Measurements from ENCODE around the gene CGREF1. TPM values are rescaled to one million over a fixed set of nuclear protein-coding genes. Genes with fewer than 3 reads are reported as not detected.

CGREF1 gene, protein sequence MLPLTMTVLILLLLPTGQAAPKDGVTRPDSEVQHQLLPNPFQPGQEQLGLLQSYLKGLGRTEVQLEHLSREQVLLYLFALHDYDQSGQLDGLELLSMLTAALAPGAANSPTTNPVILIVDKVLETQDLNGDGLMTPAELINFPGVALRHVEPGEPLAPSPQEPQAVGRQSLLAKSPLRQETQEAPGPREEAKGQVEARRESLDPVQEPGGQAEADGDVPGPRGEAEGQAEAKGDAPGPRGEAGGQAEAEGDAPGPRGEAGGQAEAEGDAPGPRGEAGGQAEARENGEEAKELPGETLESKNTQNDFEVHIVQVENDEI
- 7.0 and 12.2 TPM in 2 replicates for total RNA-seq

DNA sequence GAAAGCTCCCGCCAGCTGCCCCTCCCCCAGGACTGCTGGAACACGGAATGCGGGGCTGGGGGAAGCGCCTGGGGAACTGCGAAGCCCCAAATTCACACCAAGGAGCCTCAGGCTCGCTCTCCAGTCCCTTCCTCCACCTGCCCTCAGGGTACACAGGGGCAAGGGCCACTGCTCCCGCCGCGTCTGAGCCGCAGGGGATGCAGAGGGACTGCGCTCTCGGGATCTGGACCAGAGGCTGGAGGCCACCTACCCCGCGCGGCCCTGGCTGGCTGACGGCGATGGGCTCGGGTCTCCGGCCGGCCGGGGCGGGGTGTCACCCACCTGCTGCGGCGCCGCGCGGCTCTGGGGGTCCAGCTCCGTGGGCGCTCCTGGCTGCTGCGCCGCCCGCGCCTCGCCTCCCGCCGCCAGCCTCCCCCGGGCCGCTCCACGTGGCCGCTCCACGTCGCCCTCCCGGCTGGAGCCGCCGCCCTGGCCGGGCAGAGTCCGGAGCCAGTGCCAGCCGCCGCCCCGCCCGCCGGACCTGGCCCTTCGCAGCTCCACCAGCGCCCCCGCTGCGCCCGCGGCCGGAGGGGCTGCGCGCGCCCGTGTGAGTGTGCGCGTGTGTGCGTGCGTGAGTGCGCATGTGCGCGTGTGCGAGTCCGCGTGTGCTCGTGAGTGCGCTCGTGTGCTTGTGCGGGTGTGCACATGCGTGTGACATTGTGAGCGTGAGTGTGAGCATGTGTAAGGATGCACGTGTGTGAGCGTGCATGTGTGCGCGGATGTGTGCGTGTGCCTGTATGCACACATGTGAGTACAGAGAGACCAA is at the start of gene CGREF1:
CGREF1 (minus strand) TSS at position 604 of the 805 bp plus-strand sequence. CDS start 14,762 bp downstream, outside the sequence.

DNA sequence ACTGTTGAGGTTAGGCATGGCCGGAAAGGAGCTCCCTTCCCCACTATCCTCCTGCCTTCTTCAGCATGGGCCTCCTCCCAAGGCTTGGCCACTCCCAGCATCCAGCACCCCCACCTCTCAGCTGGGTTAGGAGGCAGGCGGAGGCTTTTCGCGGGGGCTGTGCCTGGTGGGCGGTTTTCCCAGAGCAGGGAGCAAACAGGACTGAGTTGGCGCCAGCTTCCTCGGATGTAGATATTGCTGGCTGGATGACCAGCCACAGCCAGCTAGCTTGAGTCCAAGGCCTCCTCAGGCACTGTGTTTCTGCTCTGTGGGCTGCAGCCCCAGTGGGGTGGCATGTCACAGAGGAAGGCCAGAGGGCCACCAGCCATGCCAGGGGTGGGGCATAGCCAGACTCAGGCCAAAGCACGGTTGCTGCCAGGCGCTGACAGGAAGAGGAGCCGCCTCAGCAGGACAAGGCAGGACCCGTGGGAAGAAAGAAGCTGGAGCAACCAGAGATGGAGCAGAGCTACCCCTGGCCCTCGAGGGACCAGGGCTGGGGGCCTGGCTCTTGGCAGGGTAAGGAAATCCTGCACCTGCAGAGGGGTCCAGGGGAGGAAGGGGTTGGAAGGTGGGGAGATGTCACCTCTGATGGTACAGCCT is 30.0 kb upstream of the CGREF1 start, which contains the start of gene TCF23:
TCF23 (plus strand) TSS at position 204 of the 639 bp plus-strand sequence; CDS start at position 334, 130 bp downstream.

DNA sequence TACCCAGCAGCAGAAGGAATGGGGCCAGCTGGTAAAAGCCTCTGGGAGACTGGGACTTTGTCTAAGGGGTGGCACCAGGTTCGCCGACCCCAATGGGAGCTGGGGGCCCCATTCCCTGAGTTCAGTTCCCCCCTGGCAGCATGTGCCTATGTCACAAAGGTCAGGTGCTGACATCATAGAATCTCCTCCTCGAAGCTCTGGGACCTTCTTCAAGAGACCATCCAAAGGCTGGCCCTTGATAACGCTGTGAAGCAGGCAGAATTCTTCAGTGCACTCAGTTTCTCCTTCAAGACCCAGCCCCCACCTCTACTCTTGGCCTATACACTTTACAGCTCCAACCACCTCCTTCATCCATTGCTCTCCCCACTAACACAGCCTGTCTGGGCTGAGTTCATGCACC is 20.4 kb upstream of the CGREF1 start, which contains the start of gene PRR30:
PRR30 (minus strand) TSS at position 101 of the 400 bp plus-strand sequence. CDS start 1,081 bp downstream, outside the sequence.

DNA sequence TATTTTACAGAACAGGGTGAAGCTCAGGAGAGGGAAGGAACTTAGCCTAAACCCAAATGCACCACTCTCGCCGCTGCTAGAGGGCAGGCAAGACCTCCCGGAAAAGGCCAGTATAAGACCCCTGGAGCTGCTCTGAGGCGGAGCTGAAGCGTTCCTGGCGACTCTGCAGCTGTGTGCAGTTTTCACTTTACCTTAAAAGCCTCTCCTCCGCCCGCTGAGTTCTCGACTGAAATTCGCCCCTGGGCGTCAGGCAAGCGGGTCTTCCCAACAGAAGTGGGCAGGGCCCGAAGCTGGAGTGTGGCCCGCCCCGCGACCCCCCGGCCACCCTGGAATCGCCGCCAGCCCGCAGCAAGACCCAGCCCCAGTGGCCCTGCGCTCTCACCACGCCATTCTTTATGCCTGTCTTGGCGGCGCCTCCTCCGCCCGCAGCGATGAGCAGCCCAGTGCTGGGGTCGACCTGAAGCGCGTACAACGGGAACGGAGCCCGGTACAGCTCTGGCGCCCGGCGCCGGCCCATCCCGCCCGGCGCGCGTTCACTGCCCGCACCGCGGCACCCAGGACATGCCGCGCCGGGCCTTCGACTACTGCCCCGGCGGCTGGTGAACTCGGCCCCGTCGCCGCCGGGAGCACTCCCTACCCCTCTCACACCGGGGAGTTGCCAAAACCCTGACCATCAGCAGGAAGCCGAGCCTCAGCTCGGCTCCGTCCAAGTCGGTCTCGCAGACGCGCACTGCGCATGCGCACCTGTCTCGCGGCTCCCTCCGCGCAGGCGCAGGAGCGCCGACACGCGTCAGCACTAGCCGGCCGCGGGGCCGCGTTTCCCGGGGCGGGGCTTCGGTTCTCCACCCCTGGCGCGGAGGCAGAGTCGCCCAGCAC is 15.2 kb upstream of the CGREF1 start, which contains the start of gene PREB:
PREB (minus strand) TSS at position 732 of the 876 bp plus-strand sequence; CDS start at position 517, 215 bp downstream.

DNA sequence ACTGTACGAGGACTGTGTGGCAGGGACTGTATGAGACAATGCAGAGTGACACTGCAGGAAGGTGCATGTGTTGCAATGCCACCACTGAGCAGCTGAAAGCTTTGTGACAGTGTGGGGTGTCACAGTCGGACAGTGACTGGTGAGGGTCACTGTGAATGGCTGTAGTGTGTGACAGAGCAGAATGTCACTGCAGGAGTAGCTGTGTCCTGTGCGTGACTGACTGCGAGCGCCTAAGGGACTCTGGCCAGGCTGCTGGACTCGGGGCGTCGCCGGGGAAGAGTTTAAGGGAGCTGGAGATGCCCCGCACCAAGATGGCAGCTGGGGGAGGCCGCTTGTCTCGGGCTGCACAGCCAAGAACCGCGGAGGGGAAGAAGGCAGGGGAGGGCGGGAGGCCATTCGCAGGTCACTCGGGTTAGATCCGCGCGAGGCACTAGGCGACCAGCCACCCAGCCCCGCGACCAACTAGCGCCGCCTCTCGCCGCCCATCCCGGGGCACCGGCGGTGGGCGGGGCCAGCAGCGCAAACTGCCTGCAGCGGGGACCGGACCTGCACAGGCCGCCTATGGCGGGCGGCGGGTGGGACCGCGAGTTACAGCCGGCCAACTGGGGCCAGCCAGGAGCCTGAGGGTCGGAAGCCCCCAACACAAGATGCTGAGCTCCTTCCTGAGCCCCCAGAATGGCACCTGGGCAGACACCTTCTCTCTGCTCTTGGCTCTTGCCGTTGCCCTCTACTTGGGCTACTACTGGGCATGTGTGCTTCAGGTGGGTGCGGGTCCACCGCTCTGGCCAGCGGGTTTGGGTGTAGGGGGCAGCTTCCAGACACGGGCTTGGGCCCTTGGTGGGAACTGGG is 4.6 kb upstream of the CGREF1 start, which contains the start of gene ABHD1:
ABHD1 (plus strand) TSS at position 514 of the 849 bp plus-strand sequence; CDS start at position 648, 134 bp downstream.

DNA sequence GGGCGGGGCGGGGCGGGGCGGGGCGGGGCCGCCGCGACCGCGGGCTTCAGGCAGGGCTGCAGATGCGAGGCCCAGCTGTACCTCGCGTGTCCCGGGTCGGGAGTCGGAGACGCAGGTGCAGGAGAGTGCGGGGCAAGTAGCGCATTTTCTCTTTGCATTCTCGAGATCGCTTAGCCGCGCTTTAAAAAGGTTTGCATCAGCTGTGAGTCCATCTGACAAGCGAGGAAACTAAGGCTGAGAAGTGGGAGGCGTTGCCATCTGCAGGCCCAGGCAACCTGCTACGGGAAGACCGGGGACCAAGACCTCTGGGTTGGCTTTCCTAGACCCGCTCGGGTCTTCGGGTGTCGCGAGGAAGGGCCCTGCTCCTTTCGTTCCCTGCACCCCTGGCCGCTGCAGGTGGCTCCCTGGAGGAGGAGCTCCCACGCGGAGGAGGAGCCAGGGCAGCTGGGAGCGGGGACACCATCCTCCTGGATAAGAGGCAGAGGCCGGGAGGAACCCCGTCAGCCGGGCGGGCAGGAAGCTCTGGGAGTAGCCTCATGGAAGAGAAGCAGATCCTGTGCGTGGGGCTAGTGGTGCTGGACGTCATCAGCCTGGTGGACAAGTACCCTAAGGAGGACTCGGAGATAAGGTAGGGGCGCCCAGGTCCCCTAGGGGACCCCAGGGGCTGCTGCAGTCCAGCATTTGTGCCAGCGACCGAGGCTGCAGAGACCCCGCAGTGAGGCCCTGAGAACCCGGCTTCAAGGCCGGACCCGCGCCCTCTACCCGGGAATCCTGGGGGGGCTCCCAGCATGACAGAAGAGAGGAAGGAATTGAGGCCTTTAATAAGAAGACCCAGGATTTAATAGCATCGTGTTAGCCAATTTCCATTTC is 32.0 kb downstream of the CGREF1 start, which contains the start of gene KHK:
KHK (plus strand) TSS at position 49 of the 870 bp plus-strand sequence; CDS start at position 537, 488 bp downstream.

DNA sequence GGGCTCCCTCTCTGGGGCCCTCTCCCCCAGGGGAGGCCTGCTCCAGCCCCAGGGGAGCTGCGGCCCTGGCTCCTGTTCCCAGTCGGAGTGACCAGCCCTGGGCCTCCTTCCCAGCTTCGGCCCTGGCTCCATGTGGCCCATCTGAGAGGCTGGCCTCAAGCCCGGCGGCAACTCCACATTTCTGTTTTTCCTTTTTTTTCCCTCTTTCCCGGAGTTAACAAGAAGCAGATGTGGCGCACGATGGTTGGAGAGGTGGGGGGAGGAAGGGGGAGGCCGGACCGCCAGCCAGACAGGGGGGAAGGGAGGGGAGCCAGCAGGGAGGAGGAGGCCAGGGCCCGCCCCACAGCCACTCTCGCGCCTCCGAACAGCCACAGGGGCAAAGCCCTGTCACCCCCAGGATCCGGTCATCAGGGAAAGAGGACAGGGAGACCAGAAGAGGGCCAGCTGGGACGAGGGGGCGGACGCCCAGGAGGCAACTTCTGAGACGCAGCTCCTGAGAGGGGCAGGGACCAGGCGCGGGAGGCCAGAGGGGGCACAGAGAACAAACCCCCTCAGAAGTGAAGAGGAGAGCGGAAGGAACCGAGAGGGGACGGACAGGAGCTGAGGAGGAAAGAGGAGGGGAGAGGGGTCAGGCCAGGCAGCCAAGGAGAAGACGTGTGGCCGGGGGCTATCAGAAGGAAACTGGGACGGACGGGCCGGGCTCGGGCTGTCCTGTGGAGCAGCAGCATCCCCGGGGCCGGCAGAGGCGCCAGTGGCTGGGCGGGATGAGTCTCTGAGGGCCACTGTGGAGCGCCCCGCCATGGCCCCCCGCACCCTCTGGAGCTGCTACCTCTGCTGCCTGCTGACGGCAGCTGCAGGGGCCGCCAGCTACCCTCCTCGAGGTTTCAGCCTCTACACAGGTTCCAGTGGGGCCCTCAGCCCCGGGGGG is 40.4 kb downstream of the CGREF1 start, which contains the start of gene EMILIN1:
EMILIN1 (plus strand) TSS at position 349 of the 928 bp plus-strand sequence; CDS start at position 800, 451 bp downstream.

DNA sequence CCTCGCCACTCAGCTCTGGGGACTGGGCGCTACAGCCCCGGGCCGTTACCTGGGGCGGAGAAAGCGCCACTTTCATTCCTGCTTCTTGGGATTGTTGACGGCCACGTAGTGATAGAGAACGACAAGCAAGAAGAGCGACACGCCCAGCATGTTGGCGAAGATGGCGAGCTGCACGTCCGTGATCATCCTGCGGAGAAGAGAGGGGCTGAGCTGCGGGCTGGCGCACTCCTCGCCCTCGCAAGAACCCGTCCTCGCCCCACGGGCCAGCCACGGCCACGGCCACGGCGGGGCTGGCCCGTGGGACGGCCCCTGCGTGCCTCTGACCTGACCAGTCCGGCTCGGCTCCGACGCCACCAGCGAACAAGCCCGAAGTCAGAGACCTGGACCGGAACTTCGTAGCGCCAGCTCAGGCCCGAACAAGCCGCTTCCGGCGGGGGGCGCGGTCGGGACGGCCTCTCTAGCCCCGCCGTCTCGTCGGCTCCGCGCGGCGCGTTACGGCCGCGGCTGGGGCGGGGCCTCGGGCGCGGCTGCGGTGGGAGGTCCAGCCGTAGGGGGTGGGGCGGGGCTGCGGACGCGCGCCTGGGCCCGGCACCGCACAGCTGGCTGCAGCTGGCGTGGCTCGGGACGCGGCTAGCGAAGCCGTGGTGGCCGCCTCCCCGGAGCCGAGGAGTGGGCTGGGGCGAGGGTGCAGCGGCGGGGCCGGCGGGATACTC is 47.5 kb downstream of the CGREF1 start, which contains the start of gene OST4:
OST4 (minus strand) TSS at position 378 of the 713 bp plus-strand sequence.

DNA sequence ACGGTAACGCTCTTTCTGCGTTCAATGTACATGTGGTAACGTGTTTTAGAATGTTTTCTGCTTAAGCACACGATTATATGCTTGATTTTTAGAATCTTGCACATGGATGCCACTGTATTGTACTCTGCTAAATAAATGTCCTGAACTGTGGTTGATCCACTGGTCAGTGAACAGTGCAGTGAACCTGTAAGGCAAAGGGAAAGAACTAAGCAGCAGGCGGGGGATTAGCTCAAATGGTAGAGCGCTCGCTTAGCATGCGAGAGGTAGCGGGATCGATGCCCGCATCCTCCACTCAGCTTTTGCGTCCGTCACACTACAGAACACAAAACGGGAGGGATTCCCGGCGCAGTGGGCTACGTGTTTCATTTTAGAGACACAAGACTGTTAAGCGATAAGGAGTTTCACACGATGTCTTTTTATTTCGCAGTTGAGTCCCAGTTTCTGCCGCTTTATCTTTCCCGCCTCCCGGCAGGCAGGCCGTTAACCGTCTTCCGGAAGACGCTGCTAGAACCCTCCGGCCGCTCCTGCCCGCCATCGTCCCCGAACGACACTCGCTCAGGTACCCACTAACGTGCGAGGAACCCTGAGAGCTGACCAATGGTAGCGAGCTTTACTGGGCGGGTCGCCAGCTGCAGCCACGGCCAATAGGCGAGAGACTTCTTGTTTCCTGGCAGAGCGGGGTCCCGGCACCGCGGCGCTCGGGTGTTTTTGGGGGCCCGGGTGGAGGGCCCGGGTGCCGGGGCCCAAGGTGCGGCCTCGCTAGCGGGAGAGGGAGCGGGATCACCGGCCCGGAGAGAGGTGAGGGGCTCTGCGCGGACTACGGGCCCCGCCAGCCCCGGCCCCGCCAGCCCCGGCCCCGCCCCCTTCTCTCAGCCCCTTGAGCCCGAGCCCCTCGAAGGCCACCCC is 67.7 kb downstream of the CGREF1 start, which contains the start of gene AGBL5:
AGBL5 (plus strand) TSS at position 673 of the 906 bp plus-strand sequence. CDS start 1,291 bp downstream, outside the sequence.

Other genes with a start within 250 kb of the CGREF1 start
- gene MAPRE3, start 148.5 kb downstream of the CGREF1 start, total RNA-seq = 3.6 and 5.7 TPM in 2 replicates
- gene TMEM214, start 86.2 kb downstream of the CGREF1 start, total RNA-seq = 38.1 and 38.7 TPM in 2 replicates
- gene AGBL5, start 67.5 kb downstream of the CGREF1 start, total RNA-seq = 16.5 and 20.5 TPM in 2 replicates
- 560 and 659 TPM in 2 replicates for gene OST4, start 47.5 kb downstream of the CGREF1 start, total RNA-seq
- gene EMILIN1, start 40.5 kb downstream of the CGREF1 start, total RNA-seq = 260 and 292 TPM in 2 replicates
- 0.81 and 1.3 TPM in 2 replicates for gene KHK, start 32.4 kb downstream of the CGREF1 start, total RNA-seq
- 0.40 TPM in 1 of 2 replicates, not detected in the other for gene ABHD1, start 4.7 kb upstream of the CGREF1 start, total RNA-seq
- 40.1 and 54.8 TPM in 2 replicates for gene PREB, start 15.5 kb upstream of the CGREF1 start, total RNA-seq
- not detected in 2 replicates for gene PRR30, start 20.3 kb upstream of the CGREF1 start, total RNA-seq
- not detected in 2 replicates for gene TCF23, start 29.9 kb upstream of the CGREF1 start, total RNA-seq
- 219 and 241 TPM in 2 replicates for gene ATRAID, start 92.9 kb upstream of the CGREF1 start, total RNA-seq
- gene SLC5A6, start 93.1 kb upstream of the CGREF1 start, total RNA-seq = 6.2 and 10.8 TPM in 2 replicates
- 20.6 and 26.8 TPM in 2 replicates for gene CAD, start 98.2 kb upstream of the CGREF1 start, total RNA-seq
- gene SLC30A3, start 143.9 kb upstream of the CGREF1 start, total RNA-seq = 0.19 TPM in 1 of 2 replicates, not detected in the other
- not detected in 2 replicates for gene DNAJC5G, start 156.3 kb upstream of the CGREF1 start, total RNA-seq
- gene TRIM54, start 163.3 kb upstream of the CGREF1 start, total RNA-seq = 0.13 and 0.19 TPM in 2 replicates
- gene UCN, start 189.3 kb upstream of the CGREF1 start, total RNA-seq = 0.40 and 0.50 TPM in 2 replicates
- 72.7 and 75.7 TPM in 2 replicates for gene MPV17, start 204.0 kb upstream of the CGREF1 start, total RNA-seq
- gene GTF3C2, start 237.6 kb upstream of the CGREF1 start, total RNA-seq = 21.0 and 22.5 TPM in 2 replicates

Data from aortic smooth muscle cell (primary cell).